Thyroid gland (tissue), 4 donors: ENCODE data around the gene ENOPH1.
A peak's percentile ranks its signal among the peaks of the same experiment; 100 is the strongest.

Experiments used
- POLR2A ChIP-seq, 2 donors: fragments of 450-650 bp; IDR thresholded peaks; one replicate each; pipeline ENCODE4 v1.6.1; 2017; ENCODE audit warnings: antibody characterized with exemption in 2 of 2, mild to moderate bottlenecking in 2 of 2, moderate library complexity in 1 of 2
- TF ChIP-seq, protein P1 (sequence below), 6 experiments: fragments of 200-600 bp in 3 of 6; fragments of 450-650 bp in 3 of 6; sonication (generic) in 3 of 6; IDR thresholded peaks; one replicate each; pipeline ENCODE4 v1.5.1; 2016 to 2019; ENCODE audit warnings: antibody characterized with exemption in 6 of 6, mild to moderate bottlenecking in 2 of 6, inconsistent platforms in 1 of 6, moderate library complexity in 1 of 6

DNA sequence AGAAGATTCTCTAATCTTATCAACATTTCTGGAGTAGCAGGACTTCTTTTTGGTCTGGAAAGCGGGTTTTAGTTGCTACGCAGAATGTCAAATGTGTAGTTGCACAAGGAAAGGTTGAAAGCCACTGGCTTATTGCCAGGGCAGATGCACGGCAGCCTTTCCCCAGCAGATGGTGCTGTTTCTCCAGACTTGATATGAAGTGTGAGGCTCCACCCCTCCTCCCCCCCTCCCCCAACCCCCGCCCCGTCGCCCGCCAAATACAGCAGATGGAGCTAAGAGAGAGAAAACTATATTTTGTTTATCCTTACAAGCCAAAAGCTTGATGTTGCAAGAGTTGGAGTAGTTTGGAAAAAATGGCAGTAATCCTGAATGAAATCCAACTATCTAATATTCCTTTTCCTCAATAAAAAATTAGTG, 32.0 kb downstream of the ENOPH1 start:
- TF ChIP-seq POLR2A (IDR thresholded peaks at IDR 0.05), result no peak
- TF ChIP-seq, protein P1, sequence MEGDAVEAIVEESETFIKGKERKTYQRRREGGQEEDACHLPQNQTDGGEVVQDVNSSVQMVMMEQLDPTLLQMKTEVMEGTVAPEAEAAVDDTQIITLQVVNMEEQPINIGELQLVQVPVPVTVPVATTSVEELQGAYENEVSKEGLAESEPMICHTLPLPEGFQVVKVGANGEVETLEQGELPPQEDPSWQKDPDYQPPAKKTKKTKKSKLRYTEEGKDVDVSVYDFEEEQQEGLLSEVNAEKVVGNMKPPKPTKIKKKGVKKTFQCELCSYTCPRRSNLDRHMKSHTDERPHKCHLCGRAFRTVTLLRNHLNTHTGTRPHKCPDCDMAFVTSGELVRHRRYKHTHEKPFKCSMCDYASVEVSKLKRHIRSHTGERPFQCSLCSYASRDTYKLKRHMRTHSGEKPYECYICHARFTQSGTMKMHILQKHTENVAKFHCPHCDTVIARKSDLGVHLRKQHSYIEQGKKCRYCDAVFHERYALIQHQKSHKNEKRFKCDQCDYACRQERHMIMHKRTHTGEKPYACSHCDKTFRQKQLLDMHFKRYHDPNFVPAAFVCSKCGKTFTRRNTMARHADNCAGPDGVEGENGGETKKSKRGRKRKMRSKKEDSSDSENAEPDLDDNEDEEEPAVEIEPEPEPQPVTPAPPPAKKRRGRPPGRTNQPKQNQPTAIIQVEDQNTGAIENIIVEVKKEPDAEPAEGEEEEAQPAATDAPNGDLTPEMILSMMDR (IDR thresholded peaks at IDR 0.05), result peak; percentile 47 to 92 (median 69)
